M059J (cell line): Measurements from ENCODE around the gene NDUFA8. TPM values are rescaled to one million over a fixed set of nuclear protein-coding genes. Genes with fewer than 3 reads are reported as not detected.

Source experiments
- DNase-seq: peaks from one replicate; pipeline ENCODE4 v3.0.0-alpha.2; 2012; ENCODE audit warnings: low read depth
- total RNA-seq: library from RNA; depleted of rRNA; stranded (reverse); fragments of >200 nt; shearing (Covaris generic); gene quantifications from 2 replicates; pipeline ENCODE4 v1.2.3, GENCODE V29; 2014

Gene NDUFA8
- total RNA-seq, 1 experiment from 2014 or later, result 93.4 TPM

- DNase-seq, result no peak
These were observed 26.7 kb upstream of the NDUFA8 start for GRCh38 chr9:122186301-122186700.

- DNase-seq, result no peak
These were observed 25.0 kb upstream of the NDUFA8 start for GRCh38 chr9:122184551-122184950.

GRCh38 chr9:122183501-122183900 is 23.9 kb upstream of the NDUFA8 start:
- DNase-seq, result no peak

- peak; percentile 90 for DNase-seq
These were observed 21.1 kb upstream of the NDUFA8 start for GRCh38 chr9:122180633-122181032.

- peak; percentile 78 for DNase-seq
These were observed 20.1 kb upstream of the NDUFA8 start for GRCh38 chr9:122179690-122180074.

GRCh38 chr9:122179054-122179689 is 19.6 kb upstream of the NDUFA8 start:
- no peak for DNase-seq

- DNase-seq, result no peak
These were observed 17.3 kb upstream of the NDUFA8 start for GRCh38 chr9:122176916-122177315.

GRCh38 chr9:122173670-122174069 is 14.1 kb upstream of the NDUFA8 start:
- no peak for DNase-seq

- no peak for DNase-seq
These were observed 12.6 kb upstream of the NDUFA8 start for GRCh38 chr9:122172131-122172530.

- DNase-seq, result no peak
These were observed 8.8 kb upstream of the NDUFA8 start for GRCh38 chr9:122168356-122168755.

- DNase-seq, result no peak
These were observed 4.7 kb upstream of the NDUFA8 start for GRCh38 chr9:122164286-122164685.

- no peak for DNase-seq
These were observed 2.8 kb upstream of the NDUFA8 start for GRCh38 chr9:122162415-122162814.

- DNase-seq, result no peak
These were observed 307 bp upstream of the NDUFA8 start for GRCh38 chr9:122159925-122160246.

- DNase-seq, result peak; percentile 52
These were observed 1.4 kb downstream of the NDUFA8 start for GRCh38 chr9:122158202-122158601.

GRCh38 chr9:122155796-122156195 is 3.8 kb downstream of the NDUFA8 start:
- no peak for DNase-seq

- DNase-seq, result no peak
These were observed 8.2 kb downstream of the NDUFA8 start for GRCh38 chr9:122151267-122151828.

- DNase-seq, result no peak
These were observed 14.1 kb downstream of the NDUFA8 start for GRCh38 chr9:122145592-122145863.

GRCh38 chr9:122144836-122145591 is 14.6 kb downstream of the NDUFA8 start:
- DNase-seq, result no peak

- DNase-seq, result no peak
These were observed 15.6 kb downstream of the NDUFA8 start for GRCh38 chr9:122143876-122144405.

GRCh38 chr9:122143296-122143695 is 16.3 kb downstream of the NDUFA8 start:
- no peak for DNase-seq

- no peak for DNase-seq
These were observed 17.9 kb downstream of the NDUFA8 start for GRCh38 chr9:122141671-122142070.

- DNase-seq, result no peak
These were observed 19.0 kb downstream of the NDUFA8 start for GRCh38 chr9:122140368-122141193.
